Measurements from ENCODE around the gene GID8.

DNA sequence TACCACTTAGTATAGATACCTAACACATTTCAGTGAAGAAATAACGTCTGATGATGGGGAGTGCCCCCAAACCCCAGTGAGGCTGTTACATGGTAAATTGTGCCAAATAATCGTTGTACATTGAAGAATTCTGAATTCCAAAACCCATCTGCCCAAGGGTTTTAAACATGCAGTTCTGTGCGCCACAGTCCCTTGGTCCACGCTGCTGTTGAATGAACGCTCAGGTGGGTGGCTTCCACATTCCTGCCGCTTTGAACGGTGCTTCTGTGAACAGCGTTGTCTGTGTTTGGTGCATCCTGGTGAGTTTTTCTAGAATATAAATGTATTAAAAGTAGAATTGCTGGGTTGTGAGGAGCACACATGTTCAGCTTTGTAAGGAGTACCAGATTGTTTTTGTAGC is 2.9 kb downstream of the GID8 start:
- TF ChIP-seq YEATS2 (CRISPR knock-in tag; IDR thresholded peaks at IDR 0.05; ENCODE audit: borderline replicate concordance) (no peak), TBL1XR1 (IDR thresholded peaks at IDR 0.05; ENCODE audit: borderline replicate concordance, low read length, partially characterized antibody) (no peak)
- TF ChIP-seq, protein P1, sequence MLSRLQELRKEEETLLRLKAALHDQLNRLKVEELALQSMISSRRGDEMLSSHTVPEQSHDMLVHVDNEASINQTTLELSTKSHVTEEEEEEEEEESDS (CRISPR knock-in tag; IDR thresholded peaks at IDR 0.05; ENCODE audit: borderline replicate concordance) = no peak
